HepG2 (cell line): Measurements from ENCODE around the gene HSPA14. TPM values are rescaled to one million over a fixed set of nuclear protein-coding genes. Genes with fewer than 3 reads are reported as not detected.

Experiments used
- ATAC-seq: fragments of 200-7000 bp; cut with Tn5 transposase; 3 replicates; pipeline ENCODE4 v1.9.1; 2020; ENCODE audit warnings: mild to moderate bottlenecking, moderate library complexity
- BruUV-seq: library from RNA; stranded (reverse); fragments of 400-500 nt; replicated peaks from 2 replicates; lab custom pipeline; 2021; lab: Mats Ljungman, UMichigan
- CTCF ChIA-PET: fragments of 300-600 bp; formaldehyde crosslinking; extraction: SDS; loops from one replicate; lab custom pipeline; 2021; ENCODE audit warnings: low total read pairs, inconsistent platforms, low intra/inter-chr PET ratio; lab: Yijun Ruan, JAX
- POLR2A ChIA-PET: fragments of 350-600 bp; sonication (Branson Sonifier 250); formaldehyde crosslinking; loops from one replicate; lab custom pipeline; 2020; ENCODE audit warnings: antibody characterized with exemption, inconsistent platforms; lab: Yijun Ruan, JAX
- DNase-seq: peaks from one replicate; pipeline ENCODE4 v3.0.0-alpha.2; 2015; ENCODE audit warnings: low spot score
- FAIRE-seq: peaks from 3 replicates; lab custom pipeline; 2011; peaks lifted over from hg19 to GRCh38; lab: Jason Lieb, UNC
- H2AFZ ChIP-seq: one replicate; pipeline ENCODE4 v1.6.1; 2011; ENCODE audit warnings: low read length, inconsistent platforms
- H3K27ac ChIP-seq: fragments of 300-600 bp; 3 replicates; pipeline ENCODE4 v1.8.0; 2011; ENCODE audit warnings: mixed run types, mild to moderate bottlenecking, mixed read lengths, low read length, inconsistent platforms; ENCODE audit not compliant: insufficient read depth; ENCODE audit errors: extremely low read length
- H3K27me3 ChIP-seq, 2 experiments: fragments of 200-600 bp in 1 of 2; 2 replicates in 1 of 2; 3 replicates in 1 of 2; pipeline versions ENCODE4 v1.6.0 to v1.8.0; 2011; ENCODE audit warnings: low read length in 2 of 2, mild to moderate bottlenecking in 2 of 2, moderate library complexity in 2 of 2, inconsistent platforms in 1 of 2; ENCODE audit not compliant: insufficient read depth in 2 of 2, control insufficient read depth in 1 of 2
- H3K36me3 ChIP-seq, 2 experiments: fragments of 200-600 bp in 1 of 2; replicated peaks in 1 of 2; 2 replicates in 1 of 2; 3 replicates in 1 of 2; pipeline versions ENCODE4 v1.5.1 to v1.8.0; 2011; ENCODE audit warnings: low read length in 2 of 2, inconsistent platforms in 1 of 2; ENCODE audit not compliant: insufficient read depth in 2 of 2, control insufficient read depth in 1 of 2
- H3K4me1 ChIP-seq: 2 replicates; pipeline ENCODE4 v1.5.1; 2012; ENCODE audit warnings: low read length, inconsistent platforms; ENCODE audit not compliant: insufficient read depth
- H3K4me2 ChIP-seq: 2 replicates; pipeline ENCODE4 v1.6.0; 2011; ENCODE audit warnings: low read depth, low read length, inconsistent platforms
- H3K4me3 ChIP-seq, 3 experiments: fragments of 200-600 bp in 1 of 3; sonication (generic), shearing (Covaris generic) in 1 of 3; replicated peaks in 1 of 3; 2 replicates each; pipeline ENCODE4 v1.5.1; 2011 to 2016; ENCODE audit warnings: low read length in 3 of 3, inconsistent platforms in 2 of 3, low read depth in 2 of 3, mild to moderate bottlenecking in 2 of 3, control low read depth in 1 of 3, mixed read lengths in 1 of 3; ENCODE audit not compliant: insufficient read depth in 1 of 3
- H3K79me2 ChIP-seq: one replicate; pipeline ENCODE4 v1.6.1; 2011; ENCODE audit warnings: low read length, inconsistent platforms; ENCODE audit not compliant: insufficient read depth
- H3K9ac ChIP-seq: 2 replicates; pipeline ENCODE4 v1.6.0; 2011; ENCODE audit warnings: mild to moderate bottlenecking, low read depth, low read length, inconsistent platforms; ENCODE audit not compliant: insufficient read depth
- H3K9me3 ChIP-seq: 2 replicates; pipeline ENCODE4 v1.5.1; 2012; ENCODE audit warnings: mild to moderate bottlenecking, low read length
- H4K20me1 ChIP-seq: 2 replicates; pipeline ENCODE4 v1.6.0; 2011; ENCODE audit warnings: inconsistent platforms, mild to moderate bottlenecking, low read length, moderate library complexity; ENCODE audit not compliant: insufficient read depth
- BCL6 ChIP-seq: IDR thresholded peaks from 2 replicates; pipeline ENCODE4 v1.6.1; 2016; ENCODE audit warnings: missing genetic modification reagents, missing compliant biosample characterization
- JARID2 ChIP-seq: sonication (generic); formaldehyde crosslinking; IDR thresholded peaks from 2 replicates; pipeline ENCODE4 v1.8.1; 2023; ENCODE audit warnings: missing genetic modification reagents, inconsistent platforms; ENCODE audit not compliant: insufficient replicate concordance
- MED1 ChIP-seq: sonication (generic); formaldehyde crosslinking; IDR thresholded peaks from 2 replicates; pipeline ENCODE4 v1.4.0; 2020; ENCODE audit warnings: missing genetic modification reagents
- MZF1 ChIP-seq: sonication (generic); formaldehyde crosslinking; IDR thresholded peaks from 2 replicates; pipeline ENCODE4 v1.8.1; 2023; ENCODE audit warnings: mild to moderate bottlenecking, missing genetic modification reagents, borderline replicate concordance
- RAD21 ChIP-seq: fragments of 450-650 bp; formaldehyde crosslinking; IDR thresholded peaks from 2 replicates; pipeline ENCODE4 v1.5.0; 2020; ENCODE audit warnings: mild to moderate bottlenecking
- SMC3 ChIP-seq: IDR thresholded peaks from 2 replicates; pipeline ENCODE4 v1.6.1; 2011; ENCODE audit warnings: low read length, improper control_type of control experiment
- SNAPC2 ChIP-seq: sonication (generic); formaldehyde crosslinking; IDR thresholded peaks from 2 replicates; pipeline ENCODE4 v1.8.1; 2022; ENCODE audit warnings: mild to moderate bottlenecking, missing genetic modification reagents
- SPEN ChIP-seq: sonication (generic); formaldehyde crosslinking; IDR thresholded peaks from 2 replicates; pipeline ENCODE4 v1.5.1; 2020; ENCODE audit warnings: low read depth, mild to moderate bottlenecking, missing genetic modification reagents
- STAG1 ChIP-seq: sonication (generic); formaldehyde crosslinking; IDR thresholded peaks from 2 replicates; pipeline ENCODE4 v1.4.0; 2020; ENCODE audit warnings: missing genetic modification reagents
- SUZ12 ChIP-seq: fragments of 150-350 bp; IDR thresholded peaks from 2 replicates; pipeline ENCODE4 v1.6.1; 2014; ENCODE audit warnings: low read depth, low read length
- ZNF292 ChIP-seq: sonication (generic); formaldehyde crosslinking; IDR thresholded peaks from 2 replicates; pipeline ENCODE4 v1.8.1; 2022; ENCODE audit warnings: mild to moderate bottlenecking, low read depth, missing genetic modification reagents, borderline replicate concordance
- ZNF333 ChIP-seq: sonication (generic); formaldehyde crosslinking; IDR thresholded peaks from 2 replicates; pipeline ENCODE4 v1.4.0; 2020; ENCODE audit warnings: mild to moderate bottlenecking, missing genetic modification reagents, borderline replicate concordance
- ZNF543 ChIP-seq: sonication (generic); formaldehyde crosslinking; IDR thresholded peaks from 2 replicates; pipeline ENCODE4 v1.4.0; 2020; ENCODE audit warnings: mild to moderate bottlenecking, missing genetic modification reagents
- ZNF850 ChIP-seq: sonication (generic); formaldehyde crosslinking; conservative IDR thresholded peaks from 2 replicates; pipeline ENCODE4 v1.9.0; 2021; ENCODE audit warnings: mild to moderate bottlenecking, missing genetic modification reagents
- WGBS: methylation state at CpG from one replicate; pipeline ENCODE4 v1.1.6; 2017; ENCODE audit warnings: low lambda C conversion rate; 5-methylcytosine and 5-hydroxymethylcytosine counted together
- in situ Hi-C: cut with HindIII; loops from 2 replicates; pipeline ENCODE4 v1.10.0; 2017; ENCODE audit warnings: low pct_unique_long_range_greater_than_20kb; ENCODE audit not compliant: extremely low pct_ligation_motif_present
- intact Hi-C: fragments of 100-400 bp; cut with micrococcal nuclease; formaldehyde crosslinking; loops from one replicate; pipeline ENCODE4 v1.10.0; 2022; ENCODE audit not compliant: unreplicated experiment
- polyA plus RNA-seq, 8 experiments: library from polyadenylated mRNA; depleted of rRNA in 3 of 8; stranded (reverse) in 7 of 8; unstranded in 1 of 8; fragments of >200 nt; fragmentation: Illumina TruSeq in 4 of 8; extraction: Trizol in 4 of 8; gene quantifications; 2 replicates each; pipeline versions ENCODE4 v1.2.1 to v1.2.3, GENCODE V29; 2011 to 2016; ENCODE audit warnings: low read depth in 4 of 8, missing spikeins in 1 of 8, mixed read lengths in 1 of 8; ENCODE audit not compliant: insufficient read depth in 1 of 8
- total RNA-seq, 5 experiments: library from RNA; depleted of rRNA; stranded (reverse); fragments of >200 nt; fragmentation: Illumina TruSeq; extraction: Trizol; gene quantifications; 2 replicates each; pipeline ENCODE4 v1.2.3, GENCODE V29; 2016; ENCODE audit warnings: low read depth in 1 of 5
- TF ChIP-seq, protein P1 (sequence below): sonication (generic); formaldehyde crosslinking; IDR thresholded peaks from 2 replicates; pipeline ENCODE4 v1.4.0; 2020; ENCODE audit warnings: missing genetic modification reagents, borderline replicate concordance
- TF ChIP-seq, protein P2 (sequence below): sonication (generic); formaldehyde crosslinking; IDR thresholded peaks from 2 replicates; pipeline ENCODE4 v1.8.0; 2022; ENCODE audit warnings: mild to moderate bottlenecking, missing genetic modification reagents, moderate library complexity
- TF ChIP-seq, protein P3 (sequence below): sonication (generic); formaldehyde crosslinking; IDR thresholded peaks from 2 replicates; pipeline ENCODE4 v1.5.0; 2020; ENCODE audit warnings: mild to moderate bottlenecking, missing genetic modification reagents, moderate library complexity

Gene HSPA14
- total and polyA plus RNA-seq, 2 of the 13 experiments (the other 11 are each of a cell fraction or from before 2014, with no cell fraction given): 10.7 to 29.8 TPM

DNA sequence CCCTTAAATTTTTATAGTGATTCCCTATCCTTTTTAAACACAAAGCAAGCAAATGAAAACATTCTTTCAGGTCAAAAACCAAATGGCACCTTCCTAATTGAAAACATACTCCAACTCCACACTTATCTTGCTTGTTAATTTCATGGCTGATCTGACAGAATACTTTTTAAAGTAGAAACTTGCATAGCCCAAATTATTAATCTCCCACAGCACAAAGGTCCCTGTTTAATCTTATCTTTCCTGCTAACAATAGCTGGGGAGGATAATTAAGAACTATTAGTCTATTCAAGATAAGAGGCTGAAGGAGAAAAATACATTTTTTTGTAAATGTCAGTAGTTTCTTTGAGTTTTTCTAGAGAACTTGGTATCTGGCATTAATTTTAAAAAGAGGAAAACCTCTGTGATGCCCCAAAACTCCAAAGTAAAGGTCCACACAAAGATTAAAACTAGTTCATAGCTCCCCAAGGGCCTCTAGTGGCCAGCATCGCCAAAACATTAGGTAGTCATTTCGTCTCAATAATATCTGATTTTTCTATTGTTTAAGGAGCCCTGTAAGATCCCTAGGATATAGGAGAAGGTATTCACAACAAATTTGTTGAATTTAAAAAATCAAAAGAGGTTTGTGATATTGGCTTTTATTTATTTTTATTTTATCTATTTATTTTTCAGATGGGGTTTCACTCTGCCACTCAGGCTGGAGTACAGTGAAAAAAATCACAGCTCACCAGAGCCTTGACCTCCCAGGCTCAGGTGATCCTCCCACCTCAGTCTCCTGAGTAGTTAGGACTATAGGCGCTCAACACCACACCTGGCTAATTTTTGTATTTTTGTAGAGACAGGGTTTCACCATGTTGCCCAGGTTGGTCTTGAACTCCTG, 15.0 kb upstream of the HSPA14 start:
- ChIA-PET CTCF (interaction anchor here (1.9 to 2.4 kb wide), 2 partner anchors 286 to 324 kb away, joined by 13 to 16 read pairs; no protein-coding TSS in a partner anchor), POLR2A (no interaction called here)
- no peak overlapping the region for H2AFZ ChIP-seq
- H3K27me3 ChIP-seq: peaks cover 0 to 1% of the 10 kb centered on the region in 2 experiments; a peak in 1 of 5 replicates
- no peak overlapping the region for H3K4me3 ChIP-seq
- no peaks in the 10 kb centered on the region for H3K36me3 ChIP-seq
- in situ Hi-C loops (loop anchor here (5.0 to 25.0 kb wide), 2 partner anchors 326 to 636 kb away; no protein-coding TSS in a partner anchor), intact Hi-C loops (loop anchor here (1.0 kb wide), 2 partner anchors 287 to 324 kb away; no protein-coding TSS in a partner anchor)
- DNase-seq: peak; percentile 12
- no peaks in the 10 kb centered on the region for H3K4me1 ChIP-seq
- no peaks in the 10 kb centered on the region for H4K20me1 ChIP-seq
- ATAC-seq: peak; percentile 44; the same call in 1 of the 3 replicates
- WGBS: 20% methylated on average over 3 of the region's 3 CpGs
- FAIRE-seq: peak; percentile 18
- BruUV-seq: no TSS peak
- no peak overlapping the region for H3K9ac ChIP-seq
- H3K9me3 ChIP-seq: no peaks in the 10 kb centered on the region
- H3K79me2 ChIP-seq: no peaks in the 10 kb centered on the region
- H3K27ac ChIP-seq: no peak overlapping the region
- no peak overlapping the region for H3K4me2 ChIP-seq
- peak; percentile 81 for TF ChIP-seq STAG1 (CRISPR knock-in tag)
- TF ChIP-seq BCL6 (CRISPR knock-in tag): no peak
- no peak for TF ChIP-seq SUZ12
- TF ChIP-seq ZNF850: no peak
- TF ChIP-seq RAD21 (CRISPR knock-in tag): 0 out of 2 replicates have a peak, but pooled peaks have one; percentile 44
- TF ChIP-seq SNAPC2: no peak
- TF ChIP-seq ZNF543 (CRISPR knock-in tag): no peak
- no peak for TF ChIP-seq MZF1 (CRISPR knock-in tag)
- TF ChIP-seq, protein P1, sequence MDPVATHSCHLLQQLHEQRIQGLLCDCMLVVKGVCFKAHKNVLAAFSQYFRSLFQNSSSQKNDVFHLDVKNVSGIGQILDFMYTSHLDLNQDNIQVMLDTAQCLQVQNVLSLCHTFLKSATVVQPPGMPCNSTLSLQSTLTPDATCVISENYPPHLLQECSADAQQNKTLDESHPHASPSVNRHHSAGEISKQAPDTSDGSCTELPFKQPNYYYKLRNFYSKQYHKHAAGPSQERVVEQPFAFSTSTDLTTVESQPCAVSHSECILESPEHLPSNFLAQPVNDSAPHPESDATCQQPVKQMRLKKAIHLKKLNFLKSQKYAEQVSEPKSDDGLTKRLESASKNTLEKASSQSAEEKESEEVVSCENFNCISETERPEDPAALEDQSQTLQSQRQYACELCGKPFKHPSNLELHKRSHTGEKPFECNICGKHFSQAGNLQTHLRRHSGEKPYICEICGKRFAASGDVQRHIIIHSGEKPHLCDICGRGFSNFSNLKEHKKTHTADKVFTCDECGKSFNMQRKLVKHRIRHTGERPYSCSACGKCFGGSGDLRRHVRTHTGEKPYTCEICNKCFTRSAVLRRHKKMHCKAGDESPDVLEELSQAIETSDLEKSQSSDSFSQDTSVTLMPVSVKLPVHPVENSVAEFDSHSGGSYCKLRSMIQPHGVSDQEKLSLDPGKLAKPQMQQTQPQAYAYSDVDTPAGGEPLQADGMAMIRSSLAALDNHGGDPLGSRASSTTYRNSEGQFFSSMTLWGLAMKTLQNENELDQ (CRISPR knock-in tag): no peak
- TF ChIP-seq, protein P2, sequence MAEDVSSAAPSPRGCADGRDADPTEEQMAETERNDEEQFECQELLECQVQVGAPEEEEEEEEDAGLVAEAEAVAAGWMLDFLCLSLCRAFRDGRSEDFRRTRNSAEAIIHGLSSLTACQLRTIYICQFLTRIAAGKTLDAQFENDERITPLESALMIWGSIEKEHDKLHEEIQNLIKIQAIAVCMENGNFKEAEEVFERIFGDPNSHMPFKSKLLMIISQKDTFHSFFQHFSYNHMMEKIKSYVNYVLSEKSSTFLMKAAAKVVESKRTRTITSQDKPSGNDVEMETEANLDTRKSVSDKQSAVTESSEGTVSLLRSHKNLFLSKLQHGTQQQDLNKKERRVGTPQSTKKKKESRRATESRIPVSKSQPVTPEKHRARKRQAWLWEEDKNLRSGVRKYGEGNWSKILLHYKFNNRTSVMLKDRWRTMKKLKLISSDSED (CRISPR knock-in tag): no peak
- TF ChIP-seq MED1 (CRISPR knock-in tag): no peak
- peak; percentile 65 for TF ChIP-seq SMC3
- TF ChIP-seq, protein P3, sequence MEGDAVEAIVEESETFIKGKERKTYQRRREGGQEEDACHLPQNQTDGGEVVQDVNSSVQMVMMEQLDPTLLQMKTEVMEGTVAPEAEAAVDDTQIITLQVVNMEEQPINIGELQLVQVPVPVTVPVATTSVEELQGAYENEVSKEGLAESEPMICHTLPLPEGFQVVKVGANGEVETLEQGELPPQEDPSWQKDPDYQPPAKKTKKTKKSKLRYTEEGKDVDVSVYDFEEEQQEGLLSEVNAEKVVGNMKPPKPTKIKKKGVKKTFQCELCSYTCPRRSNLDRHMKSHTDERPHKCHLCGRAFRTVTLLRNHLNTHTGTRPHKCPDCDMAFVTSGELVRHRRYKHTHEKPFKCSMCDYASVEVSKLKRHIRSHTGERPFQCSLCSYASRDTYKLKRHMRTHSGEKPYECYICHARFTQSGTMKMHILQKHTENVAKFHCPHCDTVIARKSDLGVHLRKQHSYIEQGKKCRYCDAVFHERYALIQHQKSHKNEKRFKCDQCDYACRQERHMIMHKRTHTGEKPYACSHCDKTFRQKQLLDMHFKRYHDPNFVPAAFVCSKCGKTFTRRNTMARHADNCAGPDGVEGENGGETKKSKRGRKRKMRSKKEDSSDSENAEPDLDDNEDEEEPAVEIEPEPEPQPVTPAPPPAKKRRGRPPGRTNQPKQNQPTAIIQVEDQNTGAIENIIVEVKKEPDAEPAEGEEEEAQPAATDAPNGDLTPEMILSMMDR (CRISPR knock-in tag): peak; percentile 55
- TF ChIP-seq JARID2 (CRISPR knock-in tag): no peak
- TF ChIP-seq SPEN: no peak
- no peak for TF ChIP-seq ZNF292 (CRISPR knock-in tag)
- TF ChIP-seq ZNF333: no peak
